HCT116 (cell line): Measurements from ENCODE around the gene ADAM15. TPM values are rescaled to one million over a fixed set of nuclear protein-coding genes. Genes with fewer than 3 reads are reported as not detected.

Experiments used
- ATAC-seq: fragments of 200-7000 bp; cut with Tn5 transposase; 2 replicates; pipeline ENCODE4 v1.9.1; 2020; ENCODE audit warnings: mild to moderate bottlenecking, moderate library complexity
- BruUV-seq: library from RNA; stranded (reverse); fragments of 400-500 nt; replicated peaks from 2 replicates; lab custom pipeline; 2021; lab: Mats Ljungman, UMichigan
- CTCF ChIA-PET: fragments of 300-600 bp; sonication (Branson Sonifier 250); formaldehyde crosslinking; loops from one replicate; lab custom pipeline; 2021; ENCODE audit warnings: antibody characterized with exemption; lab: Charles Lee
- POLR2A ChIA-PET: fragments of 300-600, 350-600 bp; sonication (Branson Sonifier 250); formaldehyde crosslinking; loops from one replicate; lab custom pipeline; 2021; ENCODE audit warnings: antibody characterized with exemption; lab: Charles Lee
- RAD21 ChIA-PET, 2 experiments: fragments of 300-600 bp; sonication (Branson Sonifier 250); formaldehyde crosslinking; loops; one replicate each; lab custom pipeline; 2023; ENCODE audit warnings: low total read pairs in 2 of 2; ENCODE audit not compliant: uncharacterized antibody in 2 of 2, unreplicated experiment in 2 of 2, low non-redundant PET in 1 of 2; lab: Charles Lee
- DNase-seq: peaks from one replicate; pipeline ENCODE4 v3.0.0-alpha.2; 2010; ENCODE audit warnings: low read depth, low spot score
- H2AFZ ChIP-seq: fragments of 200-600 bp; shearing (Covaris generic), sonication (generic); 2 replicates; pipeline ENCODE4 v1.6.1; 2017; ENCODE audit warnings: low read depth, mixed run types, mixed read lengths, antibody characterized with exemption, low read length; ENCODE audit not compliant: poor library complexity, severe bottlenecking
- H3K27ac ChIP-seq: 2 replicates; pipeline ENCODE4 v1.5.1; 2012; ENCODE audit warnings: low read depth, low read length
- H3K27me3 ChIP-seq: fragments of 200-600 bp; sonication (generic); 2 replicates; pipeline ENCODE4 v1.6.1; 2016; ENCODE audit warnings: mixed run types, low read length, mixed read lengths; ENCODE audit not compliant: insufficient read depth
- H3K36me3 ChIP-seq, 2 experiments: fragments of 200-500 bp in 1 of 2; fragments of 200-600 bp in 1 of 2; sonication (Bioruptor generic) in 1 of 2; sonication (generic) in 1 of 2; 2 replicates each; pipeline versions ENCODE4 v1.5.1 to v1.6.1; 2014 to 2016; ENCODE audit warnings: low read length in 2 of 2, inconsistent platforms in 1 of 2, mixed read lengths in 1 of 2, mixed run types in 1 of 2; ENCODE audit not compliant: insufficient read depth in 2 of 2, control insufficient read depth in 1 of 2
- H3K4me1 ChIP-seq, 2 experiments: fragments of 200-600 bp in 1 of 2; sonication (generic) in 1 of 2; 2 replicates each; pipeline versions ENCODE4 v1.5.1 to v1.6.1; 2012 to 2017; ENCODE audit warnings: low read length in 2 of 2, inconsistent platforms in 1 of 2, mild to moderate bottlenecking in 1 of 2, mixed read lengths in 1 of 2, mixed run types in 1 of 2, moderate library complexity in 1 of 2; ENCODE audit not compliant: insufficient read depth in 2 of 2, control insufficient read depth in 1 of 2
- H3K4me2 ChIP-seq: fragments of 200-600 bp; sonication (generic); 2 replicates; pipeline ENCODE4 v1.6.1; 2017; ENCODE audit warnings: mixed run types, low read length, mixed read lengths
- H3K4me3 ChIP-seq, 2 experiments: fragments of 200-600 bp in 1 of 2; sonication (generic) in 1 of 2; replicated peaks in 1 of 2; 2 replicates each; pipeline ENCODE4 v1.5.1; 2011 to 2016; ENCODE audit warnings: low read length in 2 of 2, control low read depth in 1 of 2, low read depth in 1 of 2, mild to moderate bottlenecking in 1 of 2, mixed read lengths in 1 of 2, mixed run types in 1 of 2
- H3K79me2 ChIP-seq: fragments of 200-600 bp; sonication (generic); 2 replicates; pipeline ENCODE4 v1.6.1; 2017; ENCODE audit warnings: mild to moderate bottlenecking, mixed run types, low read length, moderate library complexity, mixed read lengths; ENCODE audit not compliant: insufficient read depth
- H3K9ac ChIP-seq: fragments of 200-600 bp; sonication (generic); 2 replicates; pipeline ENCODE4 v1.6.1; 2016; ENCODE audit warnings: low read length, mixed read lengths
- H3K9me2 ChIP-seq: fragments of 200-600 bp; sonication (generic), shearing (Covaris generic); 2 replicates; pipeline ENCODE4 v1.6.1; 2017; ENCODE audit warnings: mixed run types, mild to moderate bottlenecking, moderate library complexity; ENCODE audit not compliant: insufficient read depth
- H3K9me3 ChIP-seq, 2 experiments: fragments of 200-500 bp in 1 of 2; fragments of 200-600 bp in 1 of 2; sonication (Bioruptor generic) in 1 of 2; sonication (generic) in 1 of 2; 2 replicates each; pipeline ENCODE4 v1.6.1; 2014 to 2017; ENCODE audit warnings: low read length in 2 of 2, mixed read lengths in 2 of 2, inconsistent platforms in 1 of 2, low read depth in 1 of 2, mild to moderate bottlenecking in 1 of 2, mixed run types in 1 of 2, moderate library complexity in 1 of 2; ENCODE audit not compliant: control insufficient read depth in 1 of 2, insufficient read depth in 1 of 2
- H4K20me1 ChIP-seq: fragments of 200-600 bp; sonication (generic), shearing (Covaris generic); 2 replicates; pipeline ENCODE4 v1.6.1; 2017; ENCODE audit warnings: mixed run types, mild to moderate bottlenecking, moderate library complexity; ENCODE audit not compliant: insufficient read depth
- CEBPB ChIP-seq: IDR thresholded peaks from 2 replicates; pipeline ENCODE4 v1.6.1; 2012; ENCODE audit warnings: low read depth
- ELF1 ChIP-seq: IDR thresholded peaks from 2 replicates; pipeline ENCODE4 v1.6.1; 2012; ENCODE audit warnings: low read depth, borderline replicate concordance
- EZH2phosphoT487 ChIP-seq: fragments of 200-600 bp; IDR thresholded peaks from 2 replicates; pipeline ENCODE4 v1.6.1; 2018; ENCODE audit warnings: antibody characterized with exemption, borderline replicate concordance
- POLR2AphosphoS5 ChIP-seq: IDR thresholded peaks from 2 replicates; pipeline ENCODE4 v1.6.1; 2011; ENCODE audit warnings: mild to moderate bottlenecking, low read depth, low read length, moderate library complexity
- RAD21 ChIP-seq: IDR thresholded peaks from 2 replicates; pipeline ENCODE4 v1.6.1; 2012; ENCODE audit warnings: low read depth, mild to moderate bottlenecking
- REST ChIP-seq: IDR thresholded peaks from 2 replicates; pipeline ENCODE4 v1.6.1; 2012; ENCODE audit warnings: low read depth
- SIN3A ChIP-seq: IDR thresholded peaks from 2 replicates; pipeline ENCODE4 v1.6.1; 2012; ENCODE audit warnings: low read depth
- ZBTB33 ChIP-seq: IDR thresholded peaks from 2 replicates; pipeline ENCODE4 v1.6.1; 2011; ENCODE audit warnings: mild to moderate bottlenecking, low read length, moderate library complexity; ENCODE audit not compliant: insufficient replicate concordance; ENCODE audit errors: extremely low read depth
- ZNF274 ChIP-seq: fragments of 200-500 bp; sonication (Bioruptor generic); IDR thresholded peaks from 2 replicates; pipeline ENCODE4 v1.6.1; 2014; ENCODE audit warnings: mild to moderate bottlenecking, low read depth, low read length, inconsistent platforms
- intact Hi-C: fragments of 100-400 bp; cut with micrococcal nuclease; formaldehyde crosslinking; loops from 2 replicates; pipeline ENCODE4 v1.10.0; 2022
- total RNA-seq: library from RNA; stranded (reverse); gene quantifications from one replicate; pipeline ENCODE4 v1.2.1, GENCODE V29; 2021; ENCODE audit not compliant: unreplicated experiment
- TF ChIP-seq, protein P1 (sequence below), 3 experiments: fragments of 200-600 bp in 1 of 3; sonication (generic) in 1 of 3; IDR thresholded peaks in 2 of 3; conservative IDR thresholded peaks in 1 of 3; 2 replicates each; pipeline ENCODE4 v1.5.1; 2012 to 2017; ENCODE audit warnings: low read depth in 2 of 3, low read length in 2 of 3, antibody characterized with exemption in 1 of 3, borderline replicate concordance in 1 of 3, control low read depth in 1 of 3, mild to moderate bottlenecking in 1 of 3, mixed read lengths in 1 of 3, mixed run types in 1 of 3, moderate library complexity in 1 of 3; ENCODE audit not compliant: insufficient read depth in 1 of 3

The ADAM15 gene
- total RNA-seq, 1 experiment from 2014 or later: 149 TPM

DNA sequence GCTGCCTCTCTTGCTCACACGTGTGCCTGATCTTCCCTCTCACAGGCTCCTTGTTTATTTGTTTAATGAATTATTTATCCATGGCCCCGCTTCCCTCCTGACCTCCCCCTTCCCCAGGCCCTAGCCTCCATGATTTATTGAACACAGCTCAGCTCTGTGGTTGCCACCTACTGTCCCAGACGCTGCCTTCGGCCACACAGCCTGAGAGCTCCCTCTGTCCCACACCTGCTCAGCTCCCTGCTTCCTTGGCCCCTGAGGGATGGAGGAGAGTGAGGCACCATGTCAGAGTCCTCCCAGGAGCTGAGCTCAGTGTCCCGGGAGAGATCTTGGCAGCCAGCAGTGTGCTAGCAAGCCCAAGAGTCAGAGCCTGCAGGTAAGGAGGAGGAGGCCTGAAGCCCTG, 24.4 kb downstream of the ADAM15 start:
- H3K4me3 ChIP-seq: no peak overlapping the region
- intact Hi-C loops: no loop called here
- TF ChIP-seq SIN3A (no peak), EZH2phosphoT487 (no peak), ZNF274 (no peak), CEBPB (no peak), RAD21 (no peak)
- TF ChIP-seq, protein P1, sequence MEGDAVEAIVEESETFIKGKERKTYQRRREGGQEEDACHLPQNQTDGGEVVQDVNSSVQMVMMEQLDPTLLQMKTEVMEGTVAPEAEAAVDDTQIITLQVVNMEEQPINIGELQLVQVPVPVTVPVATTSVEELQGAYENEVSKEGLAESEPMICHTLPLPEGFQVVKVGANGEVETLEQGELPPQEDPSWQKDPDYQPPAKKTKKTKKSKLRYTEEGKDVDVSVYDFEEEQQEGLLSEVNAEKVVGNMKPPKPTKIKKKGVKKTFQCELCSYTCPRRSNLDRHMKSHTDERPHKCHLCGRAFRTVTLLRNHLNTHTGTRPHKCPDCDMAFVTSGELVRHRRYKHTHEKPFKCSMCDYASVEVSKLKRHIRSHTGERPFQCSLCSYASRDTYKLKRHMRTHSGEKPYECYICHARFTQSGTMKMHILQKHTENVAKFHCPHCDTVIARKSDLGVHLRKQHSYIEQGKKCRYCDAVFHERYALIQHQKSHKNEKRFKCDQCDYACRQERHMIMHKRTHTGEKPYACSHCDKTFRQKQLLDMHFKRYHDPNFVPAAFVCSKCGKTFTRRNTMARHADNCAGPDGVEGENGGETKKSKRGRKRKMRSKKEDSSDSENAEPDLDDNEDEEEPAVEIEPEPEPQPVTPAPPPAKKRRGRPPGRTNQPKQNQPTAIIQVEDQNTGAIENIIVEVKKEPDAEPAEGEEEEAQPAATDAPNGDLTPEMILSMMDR (IDR thresholded peaks at IDR 0.05 in 2 of 3, conservative IDR thresholded peaks at IDR 0.05 in 1 of 3; ENCODE audit: borderline replicate concordance in 1 of 3, insufficient read depth in 1 of 3, low read depth in 2 of 3, low read length in 2 of 3): no peak
- no peaks in the 10 kb centered on the region for H3K79me2 ChIP-seq
- H3K4me1 ChIP-seq: peaks cover 15 to 40% of the 10 kb centered on the region in 2 experiments
- BruUV-seq: no TSS peak
- H3K36me3 ChIP-seq: no peaks in the 10 kb centered on the region
- H3K9ac ChIP-seq: no peak overlapping the region
- ATAC-seq: no peak
- H3K27ac ChIP-seq: no peak overlapping the region
- H3K9me3 ChIP-seq: no peaks in the 10 kb centered on the region
- no peaks in the 10 kb centered on the region for H3K9me2 ChIP-seq
- H3K4me2 ChIP-seq: no peak overlapping the region
- H2AFZ ChIP-seq: no peak overlapping the region
- H4K20me1 ChIP-seq: no peaks in the 10 kb centered on the region
- no peaks in the 10 kb centered on the region for H3K27me3 ChIP-seq
- CTCF ChIA-PET: interaction anchor here (1.0 to 1.7 kb wide), 4 partner anchors 9 to 98 kb away, joined by 3 to 5 read pairs (median 4); partner anchors contain the start of genes EFNA4 and KRTCAP2
- RAD21 ChIA-PET: no interaction called here
- DNase-seq: no peak
- POLR2A ChIA-PET: interaction anchor here (0.9 kb wide), 1 partner anchor 92 kb away, joined by 3 read pairs; no protein-coding TSS in a partner anchor

- no peaks in the 10 kb centered on the region for H3K9me2 ChIP-seq
- no peaks in the 10 kb centered on the region for H3K36me3 ChIP-seq
- ChIA-PET RAD21 (no interaction called here), CTCF (interaction anchor here (1.5 to 1.7 kb wide), 2 partner anchors 9 to 13 kb away, joined by 5 read pairs; partner anchors contain the start of gene EFNA4), POLR2A (interaction anchor here (0.9 kb wide), 1 partner anchor 91 kb away, joined by 3 read pairs; no protein-coding TSS in a partner anchor)
- peaks cover 14 to 39% of the 10 kb centered on the region in 2 experiments for H3K4me1 ChIP-seq
- H3K27me3 ChIP-seq: no peaks in the 10 kb centered on the region
- TF ChIP-seq REST (no peak), ELF1 (no peak), ZBTB33 (no peak), POLR2AphosphoS5 (no peak)
- H3K27ac ChIP-seq: no peak overlapping the region
- no peak overlapping the region for H3K9ac ChIP-seq
- no peaks in the 10 kb centered on the region for H3K9me3 ChIP-seq
- BruUV-seq: no TSS peak
- no peaks in the 10 kb centered on the region for H3K79me2 ChIP-seq
- H3K4me2 ChIP-seq: no peak overlapping the region
- no peak overlapping the region for H2AFZ ChIP-seq
- ATAC-seq (no peak), DNase-seq (no peak)
- H3K4me3 ChIP-seq: no peak overlapping the region
- intact Hi-C loops: no loop called here
- no peaks in the 10 kb centered on the region for H4K20me1 ChIP-seq
Measured at GRCh38 chr1:155076371-155076770, 25.3 kb downstream of the ADAM15 start.
